ENCODE data around the gene CASK. TPM values are rescaled to one million over a fixed set of nuclear protein-coding genes. Genes with fewer than 3 reads are reported as not detected.

CASK gene
- total RNA-seq, 6 experiments from 2014 or later: 17.8 to 23.8 (median 20.4) TPM

GRCh38 chrX:41541386-41541785 is 382.0 kb downstream of the CASK start:
- ATAC-seq (no peak), DNase-seq (no peak)
- no peak overlapping the region for H3K4me3 ChIP-seq
- H3K4me1 ChIP-seq: no peaks in the 10 kb centered on the region
- WGBS (ENCODE audit: insufficient coverage, low coverage, low lambda C conversion rate, missing lambda C conversion rate): 64% methylated on average over 2 of the region's 2 CpGs
- H3K27ac ChIP-seq: no peak overlapping the region
- H3K36me3 ChIP-seq: no peaks in the 10 kb centered on the region
- H3K27me3 ChIP-seq: no peaks in the 10 kb centered on the region
- no peaks in the 10 kb centered on the region for H3K9me3 ChIP-seq
- intact Hi-C loops (cut with DNase I): no loop called here
- TF ChIP-seq CTCF (IDR thresholded peaks at IDR 0.05) (no peak), POLR2A (IDR thresholded peaks at IDR 0.05) (no peak)

- H3K27ac ChIP-seq: no peak overlapping the region
- ATAC-seq: no peak
- intact Hi-C loops (cut with DNase I): no loop called here
These were observed 384.6 kb downstream of the CASK start for GRCh38 chrX:41538707-41539106.

GRCh38 chrX:41530085-41530484 is 393.3 kb downstream of the CASK start:
- no peaks in the 10 kb centered on the region for H3K4me1 ChIP-seq
- H3K27ac ChIP-seq: no peak overlapping the region
- intact Hi-C loops (cut with DNase I): no loop called here
- no peaks in the 10 kb centered on the region for H3K27me3 ChIP-seq
- ATAC-seq: no peak
- H3K4me3 ChIP-seq: no peak overlapping the region
- peaks cover 0 to 4% (median 0%) of the 10 kb centered on the region in 4 donors for H3K36me3 ChIP-seq
- H3K9me3 ChIP-seq: no peaks in the 10 kb centered on the region
- DNase-seq: no peak
- TF ChIP-seq CTCF (IDR thresholded peaks at IDR 0.05) (no peak), POLR2A (IDR thresholded peaks at IDR 0.05) (no peak)

More at GRCh38 chrX:41538707-41539106, 384.6 kb downstream of the CASK start:
- WGBS (ENCODE audit: insufficient coverage, low coverage, low lambda C conversion rate, missing lambda C conversion rate): 80% methylated on average over 4 of the region's 4 CpGs
- no peak for TF ChIP-seq CTCF (IDR thresholded peaks at IDR 0.05)
- TF ChIP-seq POLR2A (IDR thresholded peaks at IDR 0.05): no peak
- no peaks in the 10 kb centered on the region for H3K36me3 ChIP-seq
- H3K4me3 ChIP-seq: no peak overlapping the region
- no peaks in the 10 kb centered on the region for H3K27me3 ChIP-seq
- DNase-seq: no peak
- no peaks in the 10 kb centered on the region for H3K4me1 ChIP-seq
- no peaks in the 10 kb centered on the region for H3K9me3 ChIP-seq

GRCh38 chrX:41529221-41529620 is 394.1 kb downstream of the CASK start:
- Histone ChIP-seq H3K27ac (no peak overlapping the region), H3K36me3 (peaks cover 0 to 4% (median 0%) of the 10 kb centered on the region in 4 donors), H3K9me3 (no peaks in the 10 kb centered on the region), H3K4me3 (no peak overlapping the region), H3K4me1 (no peaks in the 10 kb centered on the region), H3K27me3 (no peaks in the 10 kb centered on the region)
- ATAC-seq (no peak), DNase-seq (no peak)
- 71% methylated on average over 9 of the region's 11 CpGs for WGBS (ENCODE audit: insufficient coverage, low coverage, low lambda C conversion rate, missing lambda C conversion rate)
- TF ChIP-seq CTCF (IDR thresholded peaks at IDR 0.05) (no peak), POLR2A (IDR thresholded peaks at IDR 0.05) (no peak)
- intact Hi-C loops (cut with DNase I): no loop called here

GRCh38 chrX:41528784-41529183 is 394.6 kb downstream of the CASK start:
- H3K9me3 ChIP-seq: no peaks in the 10 kb centered on the region
- no peaks in the 10 kb centered on the region for H3K4me1 ChIP-seq
- peaks cover 0 to 4% (median 0%) of the 10 kb centered on the region in 4 donors for H3K36me3 ChIP-seq
- H3K4me3 ChIP-seq: no peak overlapping the region
- intact Hi-C loops (cut with DNase I): no loop called here
- 73% methylated on average over 4 of the region's 7 CpGs for WGBS (ENCODE audit: insufficient coverage, low coverage, low lambda C conversion rate, missing lambda C conversion rate)
- H3K27me3 ChIP-seq: no peaks in the 10 kb centered on the region
- TF ChIP-seq CTCF (IDR thresholded peaks at IDR 0.05) (no peak), POLR2A (IDR thresholded peaks at IDR 0.05) (no peak)
- no peak for DNase-seq
- ATAC-seq: peak in 1 of 4 donors; percentile 36
- H3K27ac ChIP-seq: no peak overlapping the region

Data from right lobe of liver (tissue), 6 donors.